ENCODE data around the gene NWD2. TPM values are rescaled to one million over a fixed set of nuclear protein-coding genes. Genes with fewer than 3 reads are reported as not detected.

Gene NWD2
- total RNA-seq, 1 experiment from 2014 or later, result not detected

- H3T11ph ChIP-seq (ENCODE audit: low read length), result no peak overlapping the region
- Mint-ChIP-seq H3K4me3 (no peak overlapping the region), H3K36me3 (ENCODE audit: insufficient read depth in 1 of 3, low read depth in 3 of 3) (no peaks in the 10 kb centered on the region), H3K27me3 (ENCODE audit: low read depth) (peaks cover 10% of the 10 kb centered on the region), H3K9me3 (no peaks in the 10 kb centered on the region), H3K27ac (no peak overlapping the region), H3K4me1 (no peaks in the 10 kb centered on the region)
- no peak overlapping the region for H2AFZ ChIP-seq (ENCODE audit: low read length)
- H3K79me1 ChIP-seq (ENCODE audit: insufficient read depth, low read depth, low read length, poor library complexity, severe bottlenecking), result no peaks in the 10 kb centered on the region
- no peak overlapping the region for H4K8ac ChIP-seq (replicated peaks; ENCODE audit: insufficient read length, low read depth, low read length)
- H2AK5ac ChIP-seq (ENCODE audit: insufficient read length, low read length), result no peak overlapping the region
- no peak overlapping the region for H3K4ac ChIP-seq (ENCODE audit: low read depth, low read length)
- 0 out of 2 replicates have a peak, but pooled peaks cover 2% of the 10 kb centered on the region for H3K27me3 ChIP-seq (ENCODE audit: insufficient read depth, low read length)
- no peak overlapping the region for H2BK5ac ChIP-seq (ENCODE audit: insufficient read length, low read length)
- H3K9ac ChIP-seq (ENCODE audit: extremely low read depth, insufficient read length, low read length), result no peak overlapping the region
- H3K9me3 ChIP-seq (ENCODE audit: control insufficient read depth, low read depth, low read length), result no peaks in the 10 kb centered on the region
- no peak for DNase-seq
- H3K4me2 ChIP-seq (ENCODE audit: insufficient read depth, insufficient read length, low read length), result no peak overlapping the region
- no peak overlapping the region for H2BK15ac ChIP-seq (ENCODE audit: low read depth, low read length)
- no peak overlapping the region for H3K27ac ChIP-seq (ENCODE audit: insufficient read length, low read depth, low read length)
- H3K14ac ChIP-seq (ENCODE audit: insufficient read depth, low read length), result no peak overlapping the region
- H4K20me1 ChIP-seq (ENCODE audit: control insufficient read depth, insufficient read depth, insufficient read length), result no peaks in the 10 kb centered on the region
- H4K91ac ChIP-seq (ENCODE audit: insufficient read length, low read depth, low read length), result no peak overlapping the region
- H3K23me2 ChIP-seq (ENCODE audit: insufficient read length, low read depth, low read length, poor library complexity, severe bottlenecking), result no peaks in the 10 kb centered on the region
- H3K79me2 ChIP-seq (ENCODE audit: insufficient read depth, low read length), result no peaks in the 10 kb centered on the region
- no peak overlapping the region for H2BK12ac ChIP-seq (ENCODE audit: insufficient read length, low read depth, low read length)
- TF ChIP-seq CTCF (conservative IDR thresholded peaks at IDR 0.05), result no peak
- no peak overlapping the region for H2BK20ac ChIP-seq (ENCODE audit: low read depth, low read length, poor library complexity, severe bottlenecking)
- no CpG with 5 or more reads among the region's 9 CpGs for WGBS (ENCODE audit: extremely low coverage, insufficient read length, low lambda C conversion rate)
- no peak overlapping the region for H3K23ac ChIP-seq (ENCODE audit: insufficient read length, low read depth, low read length)
- H4K5ac ChIP-seq (ENCODE audit: insufficient read length, low read depth, low read length), result no peak overlapping the region
- H3K4me1 ChIP-seq (ENCODE audit: insufficient read depth, low read length), result no peaks in the 10 kb centered on the region
- H3K18ac ChIP-seq (ENCODE audit: insufficient read length, low read depth, low read length), result no peak overlapping the region
- H3K56ac ChIP-seq (ENCODE audit: insufficient read length, low read depth, low read length), result no peak overlapping the region
- no peak overlapping the region for H2BK120ac ChIP-seq (ENCODE audit: low read depth, low read length, poor library complexity, severe bottlenecking)
These were observed 196.9 kb downstream of the NWD2 start for GRCh38 chr4:37441231-37442061.

All from H9 (cell line).